ENCODE measurements around the gene HOOK2. TPM values are rescaled to one million over a fixed set of nuclear protein-coding genes. Genes with fewer than 3 reads are reported as not detected.

The HOOK2 gene
- total and polyA plus RNA-seq, 2 of the 4 experiments (the other 2 are of a cell fraction) = 7.5 to 21.6 TPM

DNA sequence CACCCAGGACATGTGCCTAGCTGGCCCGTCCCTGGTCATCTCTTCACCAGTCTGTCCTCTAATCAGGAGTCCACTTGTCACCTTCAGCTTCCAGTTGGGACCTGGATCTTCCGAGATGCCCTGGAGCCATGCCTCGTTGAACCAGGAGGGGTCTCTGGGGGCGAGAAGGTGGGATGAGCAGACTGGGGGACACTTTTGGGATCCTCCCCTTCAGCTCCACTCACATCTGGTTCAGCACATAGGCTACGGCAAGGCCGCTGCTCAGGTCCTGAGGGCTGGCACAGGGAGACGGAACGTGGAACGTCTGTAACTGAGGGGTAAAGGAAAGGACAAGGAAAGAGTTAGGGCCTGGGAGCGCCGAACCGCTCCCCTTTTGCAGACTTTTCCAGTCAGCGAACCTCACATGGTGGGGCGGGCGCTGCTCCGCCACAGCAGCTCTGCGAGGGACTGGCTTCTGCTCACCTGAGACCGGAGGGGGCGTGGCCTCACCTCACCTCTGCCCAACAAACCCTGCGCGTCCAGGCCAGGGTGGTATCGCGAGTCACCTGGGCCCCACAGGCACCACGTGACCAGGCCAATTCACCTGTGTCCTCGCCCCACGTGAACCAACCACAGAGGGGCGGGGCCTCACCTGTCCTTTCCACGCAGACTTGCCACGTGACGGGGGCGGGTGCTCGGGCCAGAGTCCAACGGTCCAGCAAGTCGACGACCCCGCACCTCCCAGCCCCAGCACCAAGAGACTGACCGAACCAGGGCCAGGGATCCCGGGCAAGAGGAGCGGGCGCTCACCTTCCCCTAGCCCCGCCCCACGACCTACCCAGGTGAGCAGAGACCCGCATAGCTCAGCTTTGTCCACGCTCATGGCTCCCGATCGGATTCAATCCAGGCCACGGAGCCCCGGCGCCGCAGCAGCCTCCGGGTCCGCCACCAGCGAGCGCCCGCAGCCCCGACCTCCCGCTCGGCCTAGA, at the start of gene HOOK2 (continued):
- TF ChIP-seq, protein P1, sequence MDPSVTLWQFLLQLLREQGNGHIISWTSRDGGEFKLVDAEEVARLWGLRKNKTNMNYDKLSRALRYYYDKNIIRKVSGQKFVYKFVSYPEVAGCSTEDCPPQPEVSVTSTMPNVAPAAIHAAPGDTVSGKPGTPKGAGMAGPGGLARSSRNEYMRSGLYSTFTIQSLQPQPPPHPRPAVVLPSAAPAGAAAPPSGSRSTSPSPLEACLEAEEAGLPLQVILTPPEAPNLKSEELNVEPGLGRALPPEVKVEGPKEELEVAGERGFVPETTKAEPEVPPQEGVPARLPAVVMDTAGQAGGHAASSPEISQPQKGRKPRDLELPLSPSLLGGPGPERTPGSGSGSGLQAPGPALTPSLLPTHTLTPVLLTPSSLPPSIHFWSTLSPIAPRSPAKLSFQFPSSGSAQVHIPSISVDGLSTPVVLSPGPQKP (IDR thresholded peaks at IDR 0.05; ENCODE audit: borderline replicate concordance, low read depth, low read length) = no peak
- TF ChIP-seq RFX5 (IDR thresholded peaks at IDR 0.05; ENCODE audit: low read depth, low read length) (no peak), MAFK (IDR thresholded peaks at IDR 0.05; ENCODE audit: low read depth, low read length) (no peak), CHD1 (IDR thresholded peaks at IDR 0.05; ENCODE audit: low read depth, low read length) (no peak), SMC3 (IDR thresholded peaks at IDR 0.05; ENCODE audit: low read depth, low read length) (no peak)
